ENCODE data around the gene GZMH. TPM values are rescaled to one million over a fixed set of nuclear protein-coding genes. Genes with fewer than 3 reads are reported as not detected.
"Not testable (repeated sequence)": the region's sequence is repeated elsewhere in the genome, so short reads cannot be mapped to it uniquely, and the experiment has no call there.

GZMH gene, protein sequence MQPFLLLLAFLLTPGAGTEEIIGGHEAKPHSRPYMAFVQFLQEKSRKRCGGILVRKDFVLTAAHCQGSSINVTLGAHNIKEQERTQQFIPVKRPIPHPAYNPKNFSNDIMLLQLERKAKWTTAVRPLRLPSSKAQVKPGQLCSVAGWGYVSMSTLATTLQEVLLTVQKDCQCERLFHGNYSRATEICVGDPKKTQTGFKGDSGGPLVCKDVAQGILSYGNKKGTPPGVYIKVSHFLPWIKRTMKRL
- not detected for total RNA-seq

DNA sequence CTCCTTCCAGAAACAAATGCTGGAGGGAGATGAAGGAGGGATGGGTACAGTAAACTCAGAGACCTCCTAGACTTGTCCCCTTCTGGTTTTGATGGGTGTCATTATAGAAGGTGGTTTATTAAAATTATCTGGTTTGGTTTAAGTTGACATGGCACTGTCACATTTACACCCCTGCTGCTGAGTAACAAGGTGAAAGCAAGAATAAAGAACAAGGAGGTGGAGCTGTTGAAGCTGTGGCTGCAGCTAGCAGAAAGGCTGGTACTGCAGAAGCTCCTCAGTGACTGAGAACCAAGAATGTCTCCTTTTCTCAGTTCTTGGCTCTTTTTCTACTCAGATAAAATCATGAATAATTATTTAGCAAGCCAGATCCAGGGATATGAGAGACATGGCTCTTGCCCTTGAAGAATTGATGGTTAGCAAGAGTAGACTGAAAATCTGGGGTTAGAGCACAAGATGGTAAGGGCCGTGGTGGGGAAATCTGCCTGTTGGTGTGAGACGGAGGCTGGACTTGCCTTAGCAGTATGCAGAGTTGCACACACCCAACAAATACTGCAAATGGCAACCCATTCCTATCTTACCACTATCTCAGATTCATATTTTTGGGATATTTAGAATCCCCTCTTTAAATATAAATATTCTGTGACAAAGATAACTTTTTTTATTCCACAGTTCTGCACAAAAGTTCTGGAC, at the start of gene GZMH:
Gene GZMH (minus strand): TSS at position 31 of the 690 bp plus-strand sequence. CDS start 72 bp downstream, outside the sequence.
- no peak for DNase-seq

DNA sequence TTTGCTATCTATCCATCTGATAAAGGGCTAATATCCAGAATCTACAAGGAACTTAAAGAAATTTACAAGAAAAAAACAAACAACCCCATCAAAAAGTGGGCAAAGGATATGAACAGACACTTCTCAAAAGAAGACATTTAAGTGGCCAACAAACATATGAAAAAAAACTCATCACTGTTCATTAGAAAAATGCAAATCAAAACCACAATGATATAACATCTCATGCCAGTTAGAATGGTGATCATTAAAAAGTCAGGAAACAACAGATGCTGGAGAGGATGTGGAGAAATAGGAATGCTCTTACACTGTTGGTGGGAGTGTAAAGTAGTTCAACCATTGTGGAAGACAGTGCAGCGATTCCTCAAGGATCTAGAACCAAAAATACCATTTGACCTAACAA, 38.9 kb upstream of the GZMH start:
- DNase-seq: not testable (repeated sequence)

DNA sequence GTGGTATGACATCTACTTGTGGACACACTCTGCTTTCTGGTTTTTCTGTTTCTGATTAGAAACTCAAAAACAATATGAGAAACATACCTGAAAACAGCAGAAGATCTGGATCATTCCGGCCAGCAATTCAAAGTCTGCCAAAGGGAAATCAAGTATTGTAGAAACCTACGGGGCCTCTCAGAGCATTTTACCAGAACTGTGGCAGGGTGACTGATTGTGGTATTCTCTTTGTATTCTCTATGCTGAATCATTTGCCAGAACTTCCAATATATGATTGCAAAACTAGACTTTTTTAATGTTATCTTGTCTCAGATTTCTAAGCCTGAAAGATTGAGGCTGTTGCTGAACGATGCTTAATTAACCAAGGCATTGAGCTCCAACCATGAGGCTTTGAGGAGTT, 30.4 kb upstream of the GZMH start:
- DNase-seq: no peak

DNA sequence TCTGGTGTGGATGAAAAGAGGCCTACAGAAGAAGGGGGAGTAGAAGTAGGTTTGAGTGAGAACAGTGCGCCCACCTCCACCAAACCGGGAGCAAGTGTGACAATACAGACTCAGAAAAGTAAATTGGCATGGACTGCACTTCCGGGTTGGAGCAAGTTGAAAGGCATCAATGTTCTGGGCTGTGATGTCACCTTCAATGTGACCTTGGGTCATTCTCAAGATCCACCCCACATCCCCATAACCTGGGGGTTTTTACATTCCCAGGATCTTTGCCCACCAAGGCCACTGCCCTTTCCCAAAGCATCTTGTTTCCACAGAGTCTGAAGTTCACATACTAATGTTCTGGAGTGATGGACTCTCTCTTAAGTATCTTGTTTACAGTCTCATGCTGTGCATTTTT, 29.8 kb upstream of the GZMH start:
- DNase-seq: no peak

DNA sequence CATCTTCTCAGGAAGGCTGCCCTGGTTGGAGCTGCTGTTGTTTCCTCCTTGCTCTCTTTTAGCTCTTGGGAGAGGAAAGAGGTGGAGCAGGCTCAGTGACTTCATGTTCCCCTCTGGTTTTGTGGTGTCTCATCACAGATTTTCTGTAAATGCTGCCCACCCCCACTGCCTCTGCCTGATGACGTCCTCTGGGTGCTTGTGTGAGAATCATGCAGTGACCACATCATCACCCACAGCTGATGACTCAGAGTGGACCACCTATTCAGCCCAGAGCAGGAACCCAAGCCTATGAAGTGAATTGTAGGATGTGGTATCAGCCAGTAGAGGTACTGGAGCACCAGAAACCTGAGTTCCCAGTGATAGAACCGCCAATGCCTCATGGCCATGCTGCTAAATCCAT, 24.7 kb upstream of the GZMH start, which contains the start of gene GZMB:
Gene GZMB (minus strand): TSS at position 33 of the 400 bp plus-strand sequence. CDS start 30 bp downstream, at position 3.
- DNase-seq: no peak

DNA sequence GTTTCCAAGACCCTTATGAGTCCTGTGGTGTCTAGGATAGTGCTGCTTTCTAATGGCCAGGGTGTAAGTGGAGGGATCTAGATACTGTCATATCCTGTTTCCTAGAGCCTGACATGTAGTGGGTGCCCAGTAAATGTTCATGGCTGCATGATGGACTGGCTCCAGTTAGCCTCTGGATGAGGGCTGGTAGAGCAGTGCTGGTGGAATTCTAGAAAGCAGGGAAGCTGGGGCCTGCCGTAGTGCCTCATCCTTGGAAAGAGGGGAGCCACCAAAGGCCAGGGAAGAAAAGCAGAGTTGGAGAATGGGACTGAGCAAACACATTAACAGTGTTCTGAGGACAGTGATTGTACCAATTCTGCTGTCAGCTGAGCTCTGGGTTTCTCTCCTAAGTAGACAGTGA, 23.9 kb upstream of the GZMH start:
- DNase-seq: no peak

DNA sequence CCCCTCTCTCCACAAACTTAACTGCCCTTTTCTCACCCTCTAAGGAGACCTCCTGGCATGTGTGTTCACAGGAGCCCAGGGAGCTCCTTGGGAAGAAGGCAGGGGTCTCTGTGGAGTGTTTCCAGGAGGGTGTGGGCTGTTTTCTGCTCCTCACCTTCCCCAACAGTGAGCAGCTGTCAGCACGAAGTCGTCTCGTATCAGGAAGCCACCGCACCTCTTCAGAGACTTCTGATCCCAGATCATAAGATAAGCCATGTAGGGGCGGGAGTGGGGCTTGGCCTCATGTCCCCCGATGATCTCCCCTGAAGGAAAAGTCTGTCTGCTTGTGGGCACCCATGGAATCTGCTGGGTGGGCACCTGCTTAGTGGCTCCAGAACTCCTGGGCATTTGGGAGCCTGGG, 23.3 kb upstream of the GZMH start:
- no peak for DNase-seq

DNA sequence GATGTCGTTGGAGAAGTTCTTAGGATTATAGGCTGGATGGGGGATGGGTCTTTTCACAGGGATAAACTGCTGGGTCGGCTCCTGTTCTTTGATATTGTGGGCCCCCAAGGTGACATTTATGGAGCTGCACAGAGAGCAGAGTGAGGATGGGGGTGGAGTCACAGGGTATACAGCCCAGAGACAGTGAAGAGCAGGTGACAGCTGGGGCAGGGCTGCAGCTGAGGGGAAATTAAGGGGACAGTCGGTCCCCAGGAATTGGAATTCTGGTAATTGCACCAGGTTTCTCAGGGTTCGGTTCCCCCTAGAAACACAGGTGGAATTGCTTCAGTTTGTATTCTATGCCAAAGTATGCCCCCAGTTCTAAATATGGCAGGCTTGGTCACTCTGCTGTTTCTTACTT, 22.9 kb upstream of the GZMH start:
- no peak for DNase-seq

DNA sequence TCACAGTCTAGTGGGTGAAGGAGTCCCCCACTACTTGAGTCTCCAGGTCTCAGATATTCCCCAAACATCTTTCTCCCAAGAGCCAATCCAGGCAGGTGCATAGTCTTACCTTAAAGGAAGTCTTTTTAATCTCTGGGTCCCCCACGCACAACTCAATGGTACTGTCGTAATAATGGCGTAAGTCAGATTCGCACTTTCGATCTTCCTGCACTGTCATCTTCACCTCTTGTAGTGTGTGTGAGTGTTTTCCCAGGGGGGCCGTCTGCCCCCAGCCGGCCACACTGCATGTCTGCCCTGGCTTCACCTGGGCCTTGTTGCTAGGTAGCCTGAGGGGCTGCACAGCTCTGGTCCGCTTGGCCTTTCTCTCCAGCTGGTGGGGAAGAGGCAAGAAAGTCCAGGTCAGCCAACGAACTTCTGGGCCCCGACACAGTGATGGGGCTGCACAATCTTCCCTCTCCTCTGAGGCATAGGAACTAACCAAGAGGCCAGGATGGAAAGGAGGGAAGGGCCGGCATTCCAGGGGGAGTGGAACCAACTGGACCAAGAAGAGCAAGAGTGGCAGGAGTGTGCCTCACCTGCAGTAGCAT, 22.4 kb upstream of the GZMH start:
- DNase-seq: no peak

DNA sequence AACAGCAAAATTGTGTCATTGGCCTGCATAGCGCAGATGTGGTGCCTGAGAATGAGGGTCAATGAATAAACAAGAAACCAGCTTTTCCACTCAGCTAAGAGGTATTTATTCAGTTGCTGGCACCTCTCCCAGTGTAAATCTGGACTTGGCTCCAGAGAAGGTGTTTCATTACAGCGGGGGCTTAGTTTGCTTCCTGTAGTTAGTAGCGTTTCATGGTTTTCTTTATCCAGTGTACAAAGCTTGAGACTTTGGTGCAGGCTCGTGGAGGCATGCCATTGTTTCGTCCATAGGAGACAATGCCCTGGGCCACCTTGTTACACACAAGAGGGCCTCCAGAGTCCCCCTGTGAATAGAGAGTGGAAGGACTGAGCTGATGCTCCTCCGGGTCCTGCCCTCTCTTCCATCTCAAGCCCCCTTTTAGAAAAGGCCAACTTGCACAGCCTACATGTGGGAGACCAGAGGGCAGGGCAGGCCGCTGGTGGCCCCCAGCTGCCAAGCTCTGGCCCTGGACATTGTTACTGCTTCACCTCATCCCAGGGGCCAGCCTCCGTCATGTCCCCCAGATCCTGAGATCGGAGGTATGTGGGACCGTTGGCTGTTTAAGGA, 21.5 kb upstream of the GZMH start:
- no peak for DNase-seq

DNA sequence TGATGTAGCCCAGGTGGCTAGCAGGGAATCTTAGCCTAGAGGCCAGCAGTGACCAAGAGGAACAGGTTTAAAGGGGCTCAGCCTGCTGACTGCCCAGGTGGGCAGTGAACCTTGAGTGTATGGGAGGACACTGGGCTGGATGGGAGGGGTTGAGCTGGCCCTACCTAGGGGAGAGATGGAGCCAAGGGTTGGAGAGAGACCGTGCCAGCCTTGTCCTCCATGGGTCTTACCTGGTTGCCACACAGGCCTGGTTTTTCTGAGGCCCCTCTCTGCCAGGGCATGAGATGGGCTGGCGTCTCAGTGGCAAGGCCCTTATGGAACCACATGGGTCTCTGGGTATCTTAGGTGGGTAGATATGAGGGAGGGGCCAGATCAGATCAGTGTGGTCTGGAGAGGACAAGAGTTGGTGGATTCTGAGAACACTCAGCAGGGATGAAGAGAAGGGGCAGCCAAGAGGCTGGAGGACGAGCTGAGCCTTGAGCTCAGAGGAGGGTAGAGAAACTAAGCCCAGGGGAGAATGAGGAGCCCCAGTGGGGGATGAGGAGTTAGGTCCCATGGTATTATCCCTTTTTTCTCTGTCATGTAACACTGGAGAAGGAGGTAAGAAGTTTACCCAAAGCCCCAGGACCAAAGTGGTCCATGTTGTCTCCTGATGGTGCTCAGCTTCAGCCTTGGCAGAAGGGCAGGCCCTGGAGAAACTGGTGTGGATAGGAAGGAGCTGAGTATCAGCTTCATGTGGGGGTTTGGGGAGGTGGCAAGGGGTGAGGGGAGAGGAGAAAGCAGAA, 20.8 kb upstream of the GZMH start:
- no peak for DNase-seq

DNA sequence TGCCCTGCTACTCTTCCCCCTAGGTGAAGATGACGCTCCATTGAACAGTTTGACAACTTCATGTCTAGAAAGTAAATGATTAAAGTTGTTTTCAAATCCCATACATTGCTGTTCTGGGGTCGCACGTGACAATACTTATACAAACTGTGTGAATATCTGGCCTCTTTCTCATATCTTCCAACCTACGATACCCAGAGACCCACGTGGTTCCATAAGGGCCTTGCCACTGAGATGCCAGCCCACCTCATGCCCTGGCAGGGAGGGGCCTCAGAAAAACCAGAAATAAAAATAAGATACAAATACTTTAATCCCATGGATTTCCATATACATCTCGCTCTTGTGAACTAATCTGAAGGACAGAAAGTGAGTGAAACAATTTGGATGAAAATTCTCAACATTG, 20.0 kb upstream of the GZMH start:
- no peak for DNase-seq

DNA sequence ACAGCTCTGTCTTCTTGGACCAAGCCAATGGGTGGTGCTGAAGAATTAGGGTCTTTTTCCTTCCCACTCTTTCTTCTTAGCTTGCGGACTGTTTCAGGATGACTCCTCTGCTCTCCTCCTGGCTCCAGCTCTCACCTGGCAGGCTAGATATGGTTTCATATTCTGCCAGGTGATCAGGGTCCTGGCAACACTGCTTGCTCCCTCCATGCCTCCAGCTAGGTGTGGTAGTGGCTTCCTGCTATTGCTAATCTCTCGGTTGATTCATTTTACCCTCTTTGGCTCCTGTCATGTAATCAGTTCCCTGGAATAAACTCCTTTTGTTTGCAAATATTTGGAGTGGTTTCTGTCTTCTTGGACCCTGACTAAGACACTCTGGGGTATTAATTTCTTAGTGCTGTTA, 4.3 kb upstream of the GZMH start:
- no peak for DNase-seq

DNA sequence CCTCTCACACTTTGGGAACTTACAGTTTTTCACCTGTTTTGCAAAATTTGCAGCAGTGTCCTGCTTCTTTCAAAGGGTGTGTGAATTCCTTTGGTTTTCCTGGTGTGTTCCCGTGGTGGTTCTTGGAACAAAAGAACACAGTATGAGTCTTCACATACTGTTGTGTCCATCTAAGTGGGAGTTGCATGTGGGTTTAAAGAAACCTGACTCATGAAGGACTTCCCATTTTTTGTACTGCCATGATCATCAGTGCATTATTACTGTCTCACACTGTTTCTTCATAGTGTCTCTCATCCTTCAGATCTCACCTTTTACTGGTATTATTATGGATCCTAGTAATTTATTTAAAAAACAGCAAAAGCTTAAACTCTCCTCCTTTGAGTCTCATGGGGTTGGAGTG, 3.8 kb upstream of the GZMH start:
- no peak for DNase-seq

DNA sequence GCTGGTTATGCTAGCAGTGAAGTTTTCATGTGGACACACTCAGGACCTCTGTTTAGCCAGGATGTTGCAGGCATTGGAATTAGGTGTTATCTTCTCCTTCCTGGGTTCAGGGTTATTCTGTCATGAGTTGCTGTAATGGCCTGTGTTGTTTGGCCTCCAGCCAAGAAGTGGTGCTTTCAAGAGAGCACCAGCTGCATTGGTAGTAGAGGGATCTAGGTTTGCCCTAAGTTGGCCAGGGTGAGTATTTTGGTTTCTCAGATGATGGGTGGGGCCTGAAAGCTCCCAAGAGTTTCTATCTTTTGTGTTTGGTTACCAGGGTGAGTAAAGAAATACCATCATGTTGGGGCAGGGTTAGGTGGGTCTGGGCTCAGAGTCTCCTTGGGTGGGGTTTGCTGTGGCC, 2.7 kb upstream of the GZMH start:
- DNase-seq: no peak

DNA sequence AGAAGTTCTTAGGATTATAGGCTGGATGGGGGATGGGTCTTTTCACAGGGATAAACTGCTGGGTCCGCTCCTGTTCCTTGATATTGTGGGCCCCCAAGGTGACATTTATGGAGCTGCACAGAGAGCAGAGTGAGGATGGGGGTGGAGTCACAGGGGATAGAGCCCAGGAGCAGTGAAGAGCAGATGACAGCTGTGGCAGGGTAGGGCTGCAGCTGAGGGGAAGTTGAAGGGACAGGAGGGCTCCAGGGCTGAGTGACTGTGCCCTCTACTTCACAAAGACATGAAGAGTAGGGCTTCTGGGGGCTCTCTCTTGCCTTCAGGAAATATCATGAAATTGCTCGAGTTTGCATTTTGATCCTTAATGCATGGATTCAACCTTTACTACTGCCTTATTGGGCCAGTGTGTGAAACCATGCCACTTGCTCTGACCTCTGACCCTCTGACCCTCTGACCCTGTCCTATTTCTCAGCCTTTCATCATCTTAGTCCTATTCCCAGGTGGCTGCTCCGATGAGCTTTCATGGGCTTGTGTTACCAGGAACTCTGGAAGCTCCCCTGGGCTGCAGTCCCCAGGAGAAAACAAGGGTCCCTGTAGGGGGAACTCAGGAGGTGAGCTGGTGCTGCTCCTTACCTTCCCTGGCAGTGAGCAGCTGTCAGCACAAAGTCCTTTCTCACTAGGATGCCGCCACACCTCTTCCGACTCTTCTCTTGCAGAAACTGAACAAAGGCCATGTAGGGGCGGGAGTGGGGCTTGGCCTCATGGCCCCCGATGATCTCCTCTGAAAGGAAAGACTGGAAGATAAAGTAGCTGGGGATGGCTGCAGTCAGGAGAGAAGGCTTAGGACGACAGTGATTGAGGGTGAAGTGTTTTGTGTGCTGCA, 1.6 kb downstream of the GZMH start:
- DNase-seq: no peak

DNA sequence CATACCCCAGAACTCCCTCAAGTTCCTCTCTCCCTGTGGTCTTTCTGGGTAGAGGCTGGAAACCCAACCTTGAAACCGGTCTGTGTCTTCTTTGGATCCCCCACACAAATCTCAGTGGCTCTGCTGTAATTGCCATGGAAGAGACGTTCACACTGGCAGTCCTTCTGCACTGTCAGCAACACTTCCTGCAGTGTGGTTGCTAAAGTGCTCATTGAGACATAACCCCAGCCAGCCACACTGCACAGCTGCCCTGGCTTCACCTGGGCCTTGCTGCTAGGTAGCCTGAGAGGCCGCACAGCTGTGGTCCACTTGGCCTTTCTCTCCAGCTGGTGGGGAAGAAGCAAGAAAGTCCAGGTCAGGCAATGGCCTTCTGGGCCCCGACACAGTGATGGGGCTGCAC, 2.4 kb downstream of the GZMH start:
- no peak for DNase-seq

DNA sequence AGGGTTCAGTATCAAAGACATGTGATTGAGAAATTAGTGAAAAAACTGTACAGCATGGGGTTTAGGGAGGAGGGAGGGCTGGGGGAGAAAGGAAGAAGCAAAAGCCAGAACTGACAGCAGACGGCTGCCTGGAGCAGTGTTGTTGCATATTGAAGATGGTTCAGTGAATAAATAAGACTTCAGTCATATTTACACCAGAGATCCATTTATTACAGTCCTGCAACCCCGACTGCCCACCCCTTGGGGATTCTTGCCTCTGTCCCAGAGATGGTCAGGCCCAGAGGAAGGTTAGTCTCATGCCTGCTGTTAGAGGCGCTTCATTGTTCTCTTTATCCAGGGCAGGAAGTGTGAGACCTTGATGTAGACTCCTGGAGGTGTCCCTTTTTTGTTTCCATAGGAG, 3.2 kb downstream of the GZMH start:
- DNase-seq: no peak

DNA sequence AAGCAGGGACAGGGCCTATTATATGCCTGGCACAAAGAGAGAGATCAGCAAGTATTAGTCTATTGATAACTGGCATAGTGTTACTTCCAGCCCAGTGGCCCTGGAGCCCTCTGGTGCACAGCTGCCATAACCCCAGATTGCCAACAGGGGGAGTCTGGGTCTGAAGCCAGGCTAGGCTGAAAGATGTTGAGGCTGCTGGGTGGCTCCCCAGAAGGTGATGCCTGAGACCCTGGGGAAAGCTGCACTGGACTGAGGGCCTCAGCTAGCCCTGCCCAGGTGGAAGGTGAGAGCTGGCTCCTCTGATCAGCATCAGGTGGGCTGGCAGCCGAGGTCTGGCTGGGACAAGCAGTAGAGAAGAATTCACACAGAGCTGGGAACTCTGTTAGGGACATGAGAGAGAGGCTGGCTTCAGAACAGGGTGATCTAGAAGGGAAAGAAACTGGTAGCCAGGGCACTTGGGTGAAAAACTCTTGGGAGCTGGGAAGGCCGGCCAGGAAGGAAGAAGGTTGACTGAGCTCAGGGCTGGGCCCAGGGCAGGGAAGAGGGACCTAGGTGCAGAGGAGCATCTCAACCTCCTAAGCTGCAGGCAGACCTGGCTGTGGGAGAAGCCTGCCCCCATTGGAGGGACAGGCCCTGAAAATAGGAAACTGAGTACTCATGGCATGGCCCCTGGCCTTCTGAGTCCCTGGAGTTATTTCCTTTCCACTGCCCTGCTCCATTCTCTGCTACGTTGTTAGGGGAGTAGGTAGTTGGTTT, 3.9 kb downstream of the GZMH start:
- DNase-seq: no peak

DNA sequence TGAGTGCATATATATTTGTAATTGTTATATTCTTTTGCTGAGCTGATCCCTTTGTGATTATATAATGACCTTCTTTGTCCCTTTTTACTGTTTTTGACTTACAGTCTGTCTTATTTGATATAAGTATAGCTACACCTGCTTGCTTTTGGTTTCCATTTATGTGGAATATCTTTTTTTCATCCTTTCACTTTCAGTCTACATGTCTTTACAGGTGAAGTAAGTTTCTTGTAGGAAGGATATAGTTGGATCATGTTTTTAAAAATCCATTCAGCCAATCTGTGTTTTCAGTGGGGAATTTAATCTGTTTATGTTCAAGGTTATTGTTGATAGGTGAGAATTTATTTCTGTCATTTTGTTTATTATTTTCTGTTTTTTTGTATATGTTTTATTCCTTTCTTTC, 12.1 kb downstream of the GZMH start:
- no peak for DNase-seq

All from skin of body (tissue), 2 donors.